Measurements from ENCODE around the gene CCDC167.

CCDC167 gene

GRCh38 chr6:37493661-37493995 is 6.1 kb downstream of the CCDC167 start:
- no peak overlapping the region for H3K27ac ChIP-seq (ENCODE audit: low read depth, low read length)
- no peaks in the 10 kb centered on the region for H3K9me3 ChIP-seq (ENCODE audit: insufficient read depth, low read depth, low read length)
- no peak overlapping the region for H3K4me3 ChIP-seq (ENCODE audit: low read length)
- no peaks in the 10 kb centered on the region for H3K27me3 ChIP-seq (ENCODE audit: insufficient read depth, low read length)
- WGBS: 94% methylated on average over 9 of the region's 9 CpGs
- no peak overlapping the region for H3K9ac ChIP-seq (ENCODE audit: low read depth, low read length)
- no peaks in the 10 kb centered on the region for H3K36me3 ChIP-seq (ENCODE audit: insufficient read depth, low read length)
- peaks cover 24% of the 10 kb centered on the region for H3K4me1 ChIP-seq (ENCODE audit: insufficient read depth, low read length)

- H3K9me3 ChIP-seq (ENCODE audit: insufficient read depth, low read depth, low read length): no peaks in the 10 kb centered on the region
- H3K36me3 ChIP-seq (ENCODE audit: insufficient read depth, low read length): no peaks in the 10 kb centered on the region
- H3K4me1 ChIP-seq (ENCODE audit: insufficient read depth, low read length): peaks cover 24% of the 10 kb centered on the region
- WGBS: 80% methylated on average over 38 of the region's 38 CpGs
- H3K4me3 ChIP-seq (ENCODE audit: low read length): no peak overlapping the region
- H3K9ac ChIP-seq (ENCODE audit: low read depth, low read length): peak overlapping the region; percentile 2; the same call in 1 of the 2 replicates
- H3K27ac ChIP-seq (ENCODE audit: low read depth, low read length): no peak overlapping the region; the same call in 1 of the 2 replicates
- no peaks in the 10 kb centered on the region for H3K27me3 ChIP-seq (ENCODE audit: insufficient read depth, low read length)
Measured at GRCh38 chr6:37492991-37493660, 6.6 kb downstream of the CCDC167 start.

- 27% methylated on average over 9 of the region's 9 CpGs for WGBS
- H3K27me3 ChIP-seq (ENCODE audit: insufficient read depth, low read length): no peaks in the 10 kb centered on the region
- peak overlapping the region; percentile 40; the same call in 1 of the 2 replicates for H3K27ac ChIP-seq (ENCODE audit: low read depth, low read length)
- H3K4me3 ChIP-seq (ENCODE audit: low read length): no peak overlapping the region
- H3K4me1 ChIP-seq (ENCODE audit: insufficient read depth, low read length): peaks cover 24% of the 10 kb centered on the region
- H3K36me3 ChIP-seq (ENCODE audit: insufficient read depth, low read length): no peaks in the 10 kb centered on the region
- no peak overlapping the region for H3K9ac ChIP-seq (ENCODE audit: low read depth, low read length)
- no peaks in the 10 kb centered on the region for H3K9me3 ChIP-seq (ENCODE audit: insufficient read depth, low read depth, low read length)
Measured at GRCh38 chr6:37492236-37492972, 7.3 kb downstream of the CCDC167 start.

- Histone ChIP-seq H3K27ac (ENCODE audit: low read depth, low read length) (no peak overlapping the region; the same call in 1 of the 2 replicates), H3K4me1 (ENCODE audit: insufficient read depth, low read length) (peaks cover 24% of the 10 kb centered on the region), H3K36me3 (ENCODE audit: insufficient read depth, low read length) (no peaks in the 10 kb centered on the region), H3K4me3 (ENCODE audit: low read length) (no peak overlapping the region), H3K27me3 (ENCODE audit: insufficient read depth, low read length) (no peaks in the 10 kb centered on the region), H3K9me3 (ENCODE audit: insufficient read depth, low read depth, low read length) (no peaks in the 10 kb centered on the region), H3K9ac (ENCODE audit: low read depth, low read length) (no peak overlapping the region)
- 84% methylated on average over 5 of the region's 5 CpGs for WGBS
Measured at GRCh38 chr6:37491830-37492208, 7.9 kb downstream of the CCDC167 start.

- Histone ChIP-seq H3K36me3 (ENCODE audit: insufficient read depth, low read length) (no peaks in the 10 kb centered on the region), H3K4me1 (ENCODE audit: insufficient read depth, low read length) (peaks cover 24% of the 10 kb centered on the region), H3K4me3 (ENCODE audit: low read length) (no peak overlapping the region), H3K9me3 (ENCODE audit: insufficient read depth, low read depth, low read length) (no peaks in the 10 kb centered on the region), H3K27ac (ENCODE audit: low read depth, low read length) (no peak overlapping the region), H3K9ac (ENCODE audit: low read depth, low read length) (no peak overlapping the region), H3K27me3 (ENCODE audit: insufficient read depth, low read length) (no peaks in the 10 kb centered on the region)
- WGBS: 87% methylated on average over 12 of the region's 12 CpGs
Measured at GRCh38 chr6:37491171-37491829, 8.4 kb downstream of the CCDC167 start.

- H3K4me3 ChIP-seq (ENCODE audit: low read length): no peak overlapping the region
- H3K27me3 ChIP-seq (ENCODE audit: insufficient read depth, low read length): no peaks in the 10 kb centered on the region
- H3K9me3 ChIP-seq (ENCODE audit: insufficient read depth, low read depth, low read length): no peaks in the 10 kb centered on the region
- 90% methylated on average over 9 of the region's 9 CpGs for WGBS
- no peaks in the 10 kb centered on the region for H3K36me3 ChIP-seq (ENCODE audit: insufficient read depth, low read length)
- peaks cover 24% of the 10 kb centered on the region for H3K4me1 ChIP-seq (ENCODE audit: insufficient read depth, low read length)
- no peak overlapping the region for H3K27ac ChIP-seq (ENCODE audit: low read depth, low read length)
- no peak overlapping the region for H3K9ac ChIP-seq (ENCODE audit: low read depth, low read length)
Measured at GRCh38 chr6:37490536-37491170, 9.0 kb downstream of the CCDC167 start.

- H3K36me3 ChIP-seq (ENCODE audit: insufficient read depth, low read length): no peaks in the 10 kb centered on the region
- H3K4me1 ChIP-seq (ENCODE audit: insufficient read depth, low read length): peaks cover 26% of the 10 kb centered on the region
- H3K9me3 ChIP-seq (ENCODE audit: insufficient read depth, low read depth, low read length): no peaks in the 10 kb centered on the region
- 75% methylated on average over 10 of the region's 10 CpGs for WGBS
- H3K27me3 ChIP-seq (ENCODE audit: insufficient read depth, low read length): no peaks in the 10 kb centered on the region
- H3K27ac ChIP-seq (ENCODE audit: low read depth, low read length): no peak overlapping the region
- no peak overlapping the region for H3K4me3 ChIP-seq (ENCODE audit: low read length)
- H3K9ac ChIP-seq (ENCODE audit: low read depth, low read length): no peak overlapping the region
Measured at GRCh38 chr6:37489697-37490336, 9.9 kb downstream of the CCDC167 start.

- no peak overlapping the region for H3K27ac ChIP-seq (ENCODE audit: low read depth, low read length)
- 0 out of 2 replicates have a peak, but pooled peaks cover 4% of the 10 kb centered on the region for H3K36me3 ChIP-seq (ENCODE audit: insufficient read depth, low read length)
- 71% methylated on average over 1 of the region's 1 CpG for whole genome bisulfite sequencing
- no peak overlapping the region for H3K4me3 ChIP-seq (ENCODE audit: low read length)
- H3K4me1 ChIP-seq (ENCODE audit: insufficient read depth, low read length): peaks cover 26% of the 10 kb centered on the region
- H3K9ac ChIP-seq (ENCODE audit: low read depth, low read length): no peak overlapping the region
- H3K9me3 ChIP-seq (ENCODE audit: insufficient read depth, low read depth, low read length): no peaks in the 10 kb centered on the region
- no peaks in the 10 kb centered on the region for H3K27me3 ChIP-seq (ENCODE audit: insufficient read depth, low read length)
Measured at GRCh38 chr6:37488476-37488875, 11.2 kb downstream of the CCDC167 start.

- WGBS: 80% methylated on average over 9 of the region's 9 CpGs
- Histone ChIP-seq H3K9ac (ENCODE audit: low read depth, low read length) (no peak overlapping the region), H3K4me1 (ENCODE audit: insufficient read depth, low read length) (peaks cover 23% of the 10 kb centered on the region)
Measured at GRCh38 chr6:37487591-37488380, 11.9 kb downstream of the CCDC167 start.

GRCh38 chr6:37486121-37486839 is 13.4 kb downstream of the CCDC167 start:
- 88% methylated on average over 8 of the region's 8 CpGs for WGBS
- Histone ChIP-seq H3K9ac (ENCODE audit: low read depth, low read length) (no peak overlapping the region), H3K27ac (ENCODE audit: low read depth, low read length) (no peak overlapping the region), H3K4me3 (ENCODE audit: low read length) (no peak overlapping the region), H3K36me3 (ENCODE audit: insufficient read depth, low read length) (peaks cover 15% of the 10 kb centered on the region), H3K4me1 (ENCODE audit: insufficient read depth, low read length) (peaks cover 14% of the 10 kb centered on the region; the same call in 1 of the 2 replicates), H3K9me3 (ENCODE audit: insufficient read depth, low read depth, low read length) (no peaks in the 10 kb centered on the region), H3K27me3 (ENCODE audit: insufficient read depth, low read length) (no peaks in the 10 kb centered on the region)

More at GRCh38 chr6:37487591-37488380, 11.9 kb downstream of the CCDC167 start:
- H3K4me3 ChIP-seq (ENCODE audit: low read length): no peak overlapping the region
- no peak overlapping the region for H3K27ac ChIP-seq (ENCODE audit: low read depth, low read length)
- H3K36me3 ChIP-seq (ENCODE audit: insufficient read depth, low read length): peaks cover 11% of the 10 kb centered on the region; the same call in 1 of the 2 replicates
- H3K27me3 ChIP-seq (ENCODE audit: insufficient read depth, low read length): no peaks in the 10 kb centered on the region
- no peaks in the 10 kb centered on the region for H3K9me3 ChIP-seq (ENCODE audit: insufficient read depth, low read depth, low read length)
